ENCODE results near the gene RBP5. TPM values are rescaled to one million over a fixed set of nuclear protein-coding genes. Genes with fewer than 3 reads are reported as not detected.

RBP5 gene
- total and polyA plus RNA-seq, 9 of the 15 experiments (the other 6 are each of a cell fraction or from before 2014, with no cell fraction given), result 8.6 to 22.5 (median 11.4) TPM

GRCh38 chr12:7122811-7123769 is 5.6 kb downstream of the RBP5 start (continued):
- TF ChIP-seq ZBTB7A (IDR thresholded peaks at IDR 0.05; ENCODE audit: borderline replicate concordance, control insufficient read depth, low read depth, low read length), result peak; percentile 97
- no peak for TF ChIP-seq ZKSCAN3 (CRISPR knock-in tag; IDR thresholded peaks at IDR 0.05)
- TF ChIP-seq ZNF407 (IDR thresholded peaks at IDR 0.05; ENCODE audit: low read depth), result no peak
- no peak for TF ChIP-seq TCF7 (IDR thresholded peaks at IDR 0.05; ENCODE audit: borderline replicate concordance)
- TF ChIP-seq MLLT1 (IDR thresholded peaks at IDR 0.05), result 0 out of 4 replicates have a peak, but pooled peaks of 1 of the 2 experiments have one; percentile 14
- TF ChIP-seq EP400 (IDR thresholded peaks at IDR 0.05), result peak; percentile 33; the same call in 1 of the 2 replicates
- no peak for TF ChIP-seq POLR2A (conservative IDR thresholded peaks at IDR 0.05)
- TF ChIP-seq KLF6 (CRISPR knock-in tag; IDR thresholded peaks at IDR 0.05; ENCODE audit: borderline replicate concordance), result no peak
- TF ChIP-seq, protein P1, sequence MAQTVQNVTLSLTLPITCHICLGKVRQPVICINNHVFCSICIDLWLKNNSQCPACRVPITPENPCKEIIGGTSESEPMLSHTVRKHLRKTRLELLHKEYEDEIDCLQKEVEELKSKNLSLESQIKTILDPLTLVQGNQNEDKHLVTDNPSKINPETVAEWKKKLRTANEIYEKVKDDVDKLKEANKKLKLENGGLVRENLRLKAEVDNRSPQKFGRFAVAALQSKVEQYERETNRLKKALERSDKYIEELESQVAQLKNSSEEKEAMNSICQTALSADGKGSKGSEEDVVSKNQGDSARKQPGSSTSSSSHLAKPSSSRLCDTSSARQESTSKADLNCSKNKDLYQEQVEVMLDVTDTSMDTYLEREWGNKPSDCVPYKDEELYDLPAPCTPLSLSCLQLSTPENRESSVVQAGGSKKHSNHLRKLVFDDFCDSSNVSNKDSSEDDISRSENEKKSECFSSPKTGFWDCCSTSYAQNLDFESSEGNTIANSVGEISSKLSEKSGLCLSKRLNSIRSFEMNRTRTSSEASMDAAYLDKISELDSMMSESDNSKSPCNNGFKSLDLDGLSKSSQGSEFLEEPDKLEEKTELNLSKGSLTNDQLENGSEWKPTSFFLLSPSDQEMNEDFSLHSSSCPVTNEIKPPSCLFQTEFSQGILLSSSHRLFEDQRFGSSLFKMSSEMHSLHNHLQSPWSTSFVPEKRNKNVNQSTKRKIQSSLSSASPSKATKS (CRISPR knock-in tag; IDR thresholded peaks at IDR 0.05), result no peak
- TF ChIP-seq MAFK (IDR thresholded peaks at IDR 0.05; ENCODE audit: low read length), result no peak
- TF ChIP-seq FOS (IDR thresholded peaks at IDR 0.05; ENCODE audit: extremely low read depth, insufficient read length), result no peak
- TF ChIP-seq, protein P2, sequence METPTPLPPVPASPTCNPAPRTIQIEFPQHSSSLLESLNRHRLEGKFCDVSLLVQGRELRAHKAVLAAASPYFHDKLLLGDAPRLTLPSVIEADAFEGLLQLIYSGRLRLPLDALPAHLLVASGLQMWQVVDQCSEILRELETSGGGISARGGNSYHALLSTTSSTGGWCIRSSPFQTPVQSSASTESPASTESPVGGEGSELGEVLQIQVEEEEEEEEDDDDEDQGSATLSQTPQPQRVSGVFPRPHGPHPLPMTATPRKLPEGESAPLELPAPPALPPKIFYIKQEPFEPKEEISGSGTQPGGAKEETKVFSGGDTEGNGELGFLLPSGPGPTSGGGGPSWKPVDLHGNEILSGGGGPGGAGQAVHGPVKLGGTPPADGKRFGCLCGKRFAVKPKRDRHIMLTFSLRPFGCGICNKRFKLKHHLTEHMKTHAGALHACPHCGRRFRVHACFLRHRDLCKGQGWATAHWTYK (CRISPR knock-in tag; IDR thresholded peaks at IDR 0.05), result no peak
- peak; percentile 84 for TF ChIP-seq NCOR1 (IDR thresholded peaks at IDR 0.05)
- no peak for TF ChIP-seq KAT8 (IDR thresholded peaks at IDR 0.05; ENCODE audit: low read depth)
- TF ChIP-seq TAL1 (IDR thresholded peaks at IDR 0.05), result peak; percentile 82
